LHCN-M2 (cell line): ENCODE results near the gene VMAC. TPM values are rescaled to one million over a fixed set of nuclear protein-coding genes. Genes with fewer than 3 reads are reported as not detected.

ENCODE experiments used
- DNase-seq: peaks from one replicate; pipeline ENCODE4 v3.0.0-alpha.2; 2012; ENCODE audit warnings: low read depth
- total RNA-seq: library from RNA; depleted of rRNA; stranded (reverse); fragments of >200 nt; gene quantifications from 2 replicates; pipeline ENCODE4 v1.2.3, GENCODE V29; 2014

The VMAC gene
- total RNA-seq, 1 experiment from 2014 or later = 3.0 TPM

GRCh38 chr19:5903624-5904351 is 884 bp upstream of the VMAC start, which contains the start of gene NDUFA11:
Gene NDUFA11 (minus strand): TSS chr19:5903790. CDS start chr19:5903708, 82 bp downstream.
- no peak for DNase-seq

GRCh38 chr19:5905114-5905778 is 574 bp downstream of the VMAC start:
- DNase-seq = no peak

GRCh38 chr19:5907241-5907640 is 2.6 kb downstream of the VMAC start:
- DNase-seq = no peak

- no peak for DNase-seq
Measured at GRCh38 chr19:5908773-5909442, 4.2 kb downstream of the VMAC start.

- DNase-seq = no peak
Measured at GRCh38 chr19:5910638-5910907, 5.9 kb downstream of the VMAC start.

GRCh38 chr19:5911366-5911765 is 6.7 kb downstream of the VMAC start:
- DNase-seq = no peak

- peak; percentile 58 for DNase-seq
Measured at GRCh38 chr19:5913739-5914357, 9.2 kb downstream of the VMAC start, which contains the start of gene CAPS. Gene CAPS (plus strand): TSS chr19:5914254. CDS start chr19:5914407, 153 bp downstream.

- no peak for DNase-seq
Measured at GRCh38 chr19:5914358-5914774, 9.7 kb downstream of the VMAC start.

- no peak for DNase-seq
Measured at GRCh38 chr19:5914946-5915781, 10.5 kb downstream of the VMAC start.

- no peak for DNase-seq
Measured at GRCh38 chr19:5915782-5916165, 11.1 kb downstream of the VMAC start.

GRCh38 chr19:5916181-5916708 is 11.6 kb downstream of the VMAC start:
- no peak for DNase-seq

- no peak for DNase-seq
Measured at GRCh38 chr19:5917431-5918107, 12.9 kb downstream of the VMAC start.

- no peak for DNase-seq
Measured at GRCh38 chr19:5918463-5919079, 13.9 kb downstream of the VMAC start.

GRCh38 chr19:5921516-5922160 is 17.0 kb downstream of the VMAC start:
- no peak for DNase-seq

GRCh38 chr19:5922161-5922545 is 17.5 kb downstream of the VMAC start:
- no peak for DNase-seq

GRCh38 chr19:5923356-5923755 is 18.7 kb downstream of the VMAC start:
- DNase-seq = no peak

- DNase-seq = no peak
Measured at GRCh38 chr19:5925830-5926427, 21.3 kb downstream of the VMAC start.

- peak; percentile 86 for DNase-seq
Measured at GRCh38 chr19:5926641-5927440, 22.2 kb downstream of the VMAC start.
